Body of pancreas (tissue), 4 donors: ENCODE measurements around the gene ZNF284. TPM values are rescaled to one million over a fixed set of nuclear protein-coding genes. Genes with fewer than 3 reads are reported as not detected.

ENCODE experiments used
- ATAC-seq: fragments of 150-250 bp; one replicate; pipeline ENCODE4 v1.9.1; 2016
- DNase-seq, 4 donors: peaks; one replicate each; pipeline ENCODE4 v3.0.0-alpha.2; 2019
- H3K27ac ChIP-seq, 4 donors: fragments of 200-600 bp; sonication (generic); 1 replicate in 3 of 4; 2 replicates in 1 of 4; pipeline versions ENCODE4 v1.5.1 to v1.6.1; 2016 to 2019; ENCODE audit warnings: mild to moderate bottlenecking in 1 of 4, mixed read lengths in 1 of 4, moderate library complexity in 1 of 4
- H3K27me3 ChIP-seq, 2 donors: fragments of 200-600 bp; sonication (generic); one replicate each; pipeline ENCODE4 v1.6.0; 2016; ENCODE audit warnings: mild to moderate bottlenecking in 1 of 2
- H3K36me3 ChIP-seq, 2 donors: fragments of 200-600 bp; sonication (generic); replicated peaks in 1 of 2; 2 replicates each; pipeline ENCODE4 v1.5.1; 2016; ENCODE audit warnings: low read depth in 2 of 2; ENCODE audit not compliant: insufficient read depth in 1 of 2
- H3K4me1 ChIP-seq: fragments of 200-600 bp; sonication (generic); one replicate; pipeline ENCODE4 v1.6.0; 2016
- H3K4me3 ChIP-seq, 2 donors: fragments of 200-600 bp; sonication (generic); 1 replicate in 1 of 2; 2 replicates in 1 of 2; pipeline ENCODE4 v1.5.1; 2016 to 2019
- H3K9me3 ChIP-seq, 3 donors: fragments of 200-600 bp; sonication (generic); 1 replicate in 2 of 3; 2 replicates in 1 of 3; pipeline ENCODE4 v1.5.1; 2016
- POLR2A ChIP-seq, 3 donors: fragments of 450-650 bp; IDR thresholded peaks; one replicate each; pipeline ENCODE4 v1.6.1; 2016; ENCODE audit warnings: antibody characterized with exemption in 3 of 3, mild to moderate bottlenecking in 2 of 3
- WGBS, 2 donors: methylation state at CpG; one replicate each; pipeline ENCODE4 v1.1.5; 2017; 5-methylcytosine and 5-hydroxymethylcytosine counted together
- intact Hi-C: fragments of 100-400 bp; cut with DNase I; formaldehyde crosslinking; loops from one replicate; pipeline ENCODE4 v1.15.1; 2023
- total RNA-seq, 2 donors: library from RNA; depleted of rRNA; stranded (reverse); fragments of >200 nt; gene quantifications; one replicate each; pipeline ENCODE4 v1.1.0, GENCODE V29; 2016
- TF ChIP-seq, protein P1 (sequence below), 7 experiments: fragments of 450-650 bp in 4 of 7; fragments of 200-600 bp in 3 of 7; sonication (generic) in 3 of 7; IDR thresholded peaks; one replicate each; pipeline ENCODE4 v1.5.1; 2016 to 2019; ENCODE audit warnings: antibody characterized with exemption in 7 of 7

The ZNF284 gene
- total RNA-seq, 2 donors from 2014 or later, result 1.3 to 2.1 TPM

DNA sequence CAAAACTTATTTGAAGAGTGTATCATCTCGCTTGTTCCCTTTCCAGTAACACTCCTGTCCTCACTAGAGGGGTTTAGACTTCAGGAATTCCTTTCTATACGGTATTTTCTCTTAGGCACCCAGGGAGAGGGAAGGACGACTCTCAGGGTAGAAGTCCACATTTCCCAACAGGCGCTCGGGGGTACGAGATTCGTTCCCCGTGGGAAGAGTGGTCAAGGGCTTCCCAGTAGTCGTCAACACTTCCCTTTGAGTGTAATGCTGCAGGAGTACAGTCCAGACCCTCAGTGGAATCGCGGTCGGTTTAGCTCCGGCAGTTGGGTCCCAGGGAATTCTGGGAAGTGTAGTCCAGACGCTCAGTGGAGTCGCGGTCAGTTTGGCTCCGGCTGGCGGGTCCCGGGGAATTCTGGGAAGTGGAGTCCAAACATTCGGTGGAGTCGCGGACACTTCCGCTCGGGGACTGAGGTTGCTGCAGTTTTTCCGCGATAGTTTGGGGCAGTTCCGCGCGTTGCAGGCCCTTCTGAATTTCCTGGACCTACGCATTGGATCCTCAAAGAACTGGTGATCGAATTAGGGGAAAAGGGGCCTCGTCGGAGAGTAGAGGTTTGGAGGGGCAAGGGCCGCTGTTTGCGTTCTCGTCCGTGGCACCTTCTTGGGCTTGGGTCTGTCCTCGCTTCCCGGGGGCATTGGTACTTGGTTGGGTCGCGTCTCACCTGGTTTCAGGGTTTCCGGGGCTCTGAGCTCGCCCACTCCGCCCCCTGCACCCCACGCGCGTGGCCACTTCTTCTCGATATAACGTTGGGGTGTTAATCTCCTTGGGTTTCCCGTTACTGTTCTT is 22.2 kb downstream of the ZNF284 start, which contains the start of gene ZNF224:
Gene ZNF224 (plus strand): TSS at position 431 of the 835 bp plus-strand sequence. CDS start 3,513 bp downstream, outside the sequence.
- peak within 1 kb of the TSS; percentile 69 to 91 for H3K4me3 ChIP-seq
- TF ChIP-seq, protein P1, sequence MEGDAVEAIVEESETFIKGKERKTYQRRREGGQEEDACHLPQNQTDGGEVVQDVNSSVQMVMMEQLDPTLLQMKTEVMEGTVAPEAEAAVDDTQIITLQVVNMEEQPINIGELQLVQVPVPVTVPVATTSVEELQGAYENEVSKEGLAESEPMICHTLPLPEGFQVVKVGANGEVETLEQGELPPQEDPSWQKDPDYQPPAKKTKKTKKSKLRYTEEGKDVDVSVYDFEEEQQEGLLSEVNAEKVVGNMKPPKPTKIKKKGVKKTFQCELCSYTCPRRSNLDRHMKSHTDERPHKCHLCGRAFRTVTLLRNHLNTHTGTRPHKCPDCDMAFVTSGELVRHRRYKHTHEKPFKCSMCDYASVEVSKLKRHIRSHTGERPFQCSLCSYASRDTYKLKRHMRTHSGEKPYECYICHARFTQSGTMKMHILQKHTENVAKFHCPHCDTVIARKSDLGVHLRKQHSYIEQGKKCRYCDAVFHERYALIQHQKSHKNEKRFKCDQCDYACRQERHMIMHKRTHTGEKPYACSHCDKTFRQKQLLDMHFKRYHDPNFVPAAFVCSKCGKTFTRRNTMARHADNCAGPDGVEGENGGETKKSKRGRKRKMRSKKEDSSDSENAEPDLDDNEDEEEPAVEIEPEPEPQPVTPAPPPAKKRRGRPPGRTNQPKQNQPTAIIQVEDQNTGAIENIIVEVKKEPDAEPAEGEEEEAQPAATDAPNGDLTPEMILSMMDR (IDR thresholded peaks at IDR 0.05), result no peak
- peak in 2 of 3 donors; percentile 53 to 63 for TF ChIP-seq POLR2A (IDR thresholded peaks at IDR 0.05)
- no peaks in the 10 kb centered on the region for H3K27me3 ChIP-seq
- peak; percentile 99 for ATAC-seq
- H3K27ac ChIP-seq, result peak within 1 kb of the TSS in 3 of 4 donors; percentile 53 to 77 (median 68)
- peaks cover 8% of the 10 kb centered on the region for H3K4me1 ChIP-seq
- intact Hi-C loops, result no loop called here
- DNase-seq, result peak; percentile 89 to 95 (median 92)
- peaks cover 0 to 4% (median 0%) of the 10 kb centered on the region in 3 donors for H3K9me3 ChIP-seq
- WGBS, 2 donors, result 0 to 1% methylated on average over 15 to 50 of the region's 50 CpGs
- peaks cover 0 to 5% of the 10 kb centered on the region in 2 donors for H3K36me3 ChIP-seq

DNA sequence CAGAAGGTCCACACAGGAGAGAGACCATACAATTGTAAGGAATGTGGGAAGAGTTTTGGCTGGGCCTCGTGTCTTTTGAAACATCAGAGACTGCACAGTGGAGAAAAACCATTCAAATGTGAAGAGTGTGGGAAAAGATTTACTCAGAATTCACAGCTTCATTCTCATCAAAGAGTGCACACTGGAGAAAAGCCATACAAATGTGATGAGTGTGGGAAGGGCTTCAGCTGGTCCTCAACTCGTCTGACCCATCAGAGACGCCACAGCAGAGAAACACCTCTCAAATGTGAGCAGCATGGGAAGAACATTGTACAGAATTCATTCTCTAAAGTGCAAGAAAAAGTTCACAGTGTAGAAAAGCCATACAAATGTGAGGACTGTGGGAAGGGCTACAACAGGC is 35.8 kb downstream of the ZNF284 start:
- Histone ChIP-seq H3K27me3 (no peaks in the 10 kb centered on the region), H3K4me3 (no peak overlapping the region), H3K36me3 (peaks cover 11 to 12% of the 10 kb centered on the region in 2 donors), H3K4me1 (peaks cover 12% of the 10 kb centered on the region), H3K9me3 (peaks cover 0 to 58% (median 0%) of the 10 kb centered on the region in 3 donors), H3K27ac (no peak overlapping the region)
- intact Hi-C loops, result no loop called here
- ATAC-seq (no peak), DNase-seq (no peak)
- WGBS, 2 donors, result 88 to 94% methylated on average over 3 of the region's 3 CpGs
- TF ChIP-seq, protein P1 (IDR thresholded peaks at IDR 0.05), result no peak
- TF ChIP-seq POLR2A (IDR thresholded peaks at IDR 0.05), result no peak

DNA sequence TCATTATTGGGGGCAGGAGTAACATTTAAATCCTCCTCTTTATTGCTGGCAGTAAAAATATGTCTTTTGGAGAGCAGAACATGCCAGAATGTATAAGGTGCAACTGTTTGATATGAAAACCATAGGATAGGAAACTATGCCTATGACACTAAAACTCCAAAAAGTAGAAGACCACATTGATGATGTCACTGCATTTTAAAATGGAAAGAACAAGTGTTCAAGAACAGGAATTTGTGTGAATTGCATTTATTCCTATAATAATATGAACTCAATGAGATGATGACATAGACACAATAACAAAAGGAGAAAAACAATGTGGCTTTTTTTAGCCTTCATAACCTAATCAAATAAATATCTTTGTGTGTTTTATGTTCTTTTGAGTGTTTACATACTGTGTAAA is 37.5 kb downstream of the ZNF284 start:
- no peak overlapping the region for H3K4me3 ChIP-seq
- peaks cover 8 to 12% of the 10 kb centered on the region in 2 donors for H3K36me3 ChIP-seq
- DNase-seq (no peak), ATAC-seq (no peak)
- TF ChIP-seq, protein P1 (IDR thresholded peaks at IDR 0.05), result no peak
- no peak for TF ChIP-seq POLR2A (IDR thresholded peaks at IDR 0.05)
- H3K4me1 ChIP-seq, result peaks cover 19% of the 10 kb centered on the region
- no peak overlapping the region for H3K27ac ChIP-seq
- peaks cover 0 to 49% (median 0%) of the 10 kb centered on the region in 3 donors for H3K9me3 ChIP-seq
- H3K27me3 ChIP-seq, result no peaks in the 10 kb centered on the region
- intact Hi-C loops, result no loop called here

DNA sequence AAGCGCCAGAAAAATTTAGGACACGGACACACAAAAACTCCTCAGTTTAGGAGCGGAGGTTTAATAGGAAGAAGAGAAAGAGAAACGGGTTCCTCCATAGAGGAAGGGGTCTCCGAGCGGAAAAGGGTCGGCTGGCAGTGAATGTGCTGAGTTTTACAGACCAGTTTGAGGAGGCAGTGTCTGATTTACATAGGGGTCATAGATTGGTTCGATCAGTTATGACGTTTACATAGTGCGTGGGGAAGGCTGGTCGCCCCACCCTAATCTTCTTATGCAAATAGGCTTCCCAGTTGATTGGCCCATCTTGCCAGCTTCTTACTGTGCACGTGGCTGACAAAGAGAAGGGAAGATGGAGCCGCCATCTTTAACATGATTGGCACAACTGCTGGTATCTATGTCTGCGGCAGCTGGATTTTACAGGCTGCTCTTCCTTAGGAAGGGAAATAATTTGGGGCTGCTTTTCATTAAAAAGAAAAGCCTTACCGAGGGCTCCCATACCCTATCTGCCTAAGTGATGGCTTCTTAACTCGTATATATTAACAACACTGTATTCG is 40.0 kb downstream of the ZNF284 start:
- peak overlapping the region in 1 of 2 donors; percentile 70 for H3K4me3 ChIP-seq
- intact Hi-C loops, result loop anchor here (10.0 kb wide), 2 partner anchors 53 to 107 kb away; partner anchors contain the start of genes ZNF226 and ZNF230

More for the DNA sequence above, 40.0 kb downstream of the ZNF284 start:
- Histone ChIP-seq H3K9me3 (peaks cover 0 to 33% (median 0%) of the 10 kb centered on the region in 3 donors), H3K27ac (no peak overlapping the region), H3K27me3 (no peaks in the 10 kb centered on the region), H3K4me1 (peaks cover 22% of the 10 kb centered on the region), H3K36me3 (peaks cover 2 to 3% of the 10 kb centered on the region in 2 donors)
- 10 to 15% methylated on average over 17 of the region's 17 CpGs for WGBS, 2 donors
- DNase-seq (peak in 1 of 4 donors; percentile 9), ATAC-seq (no peak)
- TF ChIP-seq, protein P1 (IDR thresholded peaks at IDR 0.05), result no peak
- TF ChIP-seq POLR2A (IDR thresholded peaks at IDR 0.05), result no peak
